Peyer's patch (tissue), 4 donors: ENCODE results near the gene SGO2. TPM values are rescaled to one million over a fixed set of nuclear protein-coding genes. Genes with fewer than 3 reads are reported as not detected.

ENCODE experiments used
- DNase-seq, 3 donors: peaks; one replicate each; pipeline ENCODE4 v3.0.0-alpha.2; 2017 to 2019
- H3K27ac ChIP-seq, 4 donors: fragments of 200-600 bp; sonication (generic); one replicate each; pipeline ENCODE4 v1.5.1; 2016 to 2019
- H3K27me3 ChIP-seq, 2 donors: fragments of 200-600 bp; sonication (generic); one replicate each; pipeline ENCODE4 v1.5.1; 2019
- H3K36me3 ChIP-seq, 3 donors: fragments of 200-600 bp; sonication (generic); one replicate each; pipeline ENCODE4 v1.5.1; 2016 to 2019
- H3K4me1 ChIP-seq, 4 donors: fragments of 200-600 bp; sonication (generic); one replicate each; pipeline ENCODE4 v1.5.1; 2016 to 2019
- H3K4me3 ChIP-seq, 4 donors: fragments of 200-600 bp; sonication (generic); 1 replicate in 3 of 4; 2 replicates in 1 of 4; pipeline ENCODE4 v1.5.1; 2016 to 2019; ENCODE audit warnings: mild to moderate bottlenecking in 1 of 4
- H3K9me3 ChIP-seq, 4 donors: fragments of 200-600 bp; sonication (generic); one replicate each; pipeline ENCODE4 v1.5.1; 2016 to 2019; ENCODE audit warnings: mild to moderate bottlenecking in 1 of 4
- CTCF ChIP-seq, 6 experiments: fragments of 450-650 bp in 4 of 6; fragments of 200-600 bp in 2 of 6; sonication (generic) in 1 of 6; IDR thresholded peaks; one replicate each; pipeline ENCODE4 v1.5.1; 2017 to 2019; ENCODE audit warnings: antibody characterized with exemption in 6 of 6, mild to moderate bottlenecking in 3 of 6, moderate library complexity in 1 of 6
- POLR2A ChIP-seq, 2 donors: fragments of 450-650 bp; IDR thresholded peaks; one replicate each; pipeline ENCODE4 v1.5.1; 2017; ENCODE audit warnings: antibody characterized with exemption in 2 of 2, mild to moderate bottlenecking in 2 of 2, moderate library complexity in 2 of 2
- total RNA-seq, 4 donors: library from RNA; depleted of rRNA; stranded (reverse); fragments of >200 nt; gene quantifications; one replicate each; pipeline ENCODE4 v1.1.0, GENCODE V29; 2016

SGO2 gene
- total RNA-seq, 4 donors from 2014 or later, result 2.5 to 10.0 (median 6.7) TPM

- no peak for TF ChIP-seq CTCF (IDR thresholded peaks at IDR 0.05)
- TF ChIP-seq POLR2A (IDR thresholded peaks at IDR 0.05), result no peak
- Histone ChIP-seq H3K27ac (no peak overlapping the region), H3K4me3 (no peak overlapping the region), H3K4me1 (no peaks in the 10 kb centered on the region), H3K27me3 (no peaks in the 10 kb centered on the region), H3K9me3 (no peaks in the 10 kb centered on the region), H3K36me3 (no peaks in the 10 kb centered on the region)
- DNase-seq, result no peak
These were observed 69.9 kb downstream of the SGO2 start for GRCh38 chr2:200595913-200596312.

GRCh38 chr2:200596774-200597570 lies 71.0 kb downstream of the SGO2 start:
- TF ChIP-seq CTCF (IDR thresholded peaks at IDR 0.05), result no peak
- TF ChIP-seq POLR2A (IDR thresholded peaks at IDR 0.05), result no peak
- DNase-seq, result no peak
- Histone ChIP-seq H3K36me3 (no peaks in the 10 kb centered on the region), H3K27ac (no peak overlapping the region), H3K4me3 (no peak overlapping the region), H3K4me1 (no peaks in the 10 kb centered on the region), H3K9me3 (no peaks in the 10 kb centered on the region), H3K27me3 (no peaks in the 10 kb centered on the region)

GRCh38 chr2:200599206-200599605 lies 73.2 kb downstream of the SGO2 start:
- no peaks in the 10 kb centered on the region for H3K9me3 ChIP-seq
- H3K4me1 ChIP-seq, result no peaks in the 10 kb centered on the region
- DNase-seq, result no peak
- no peak overlapping the region for H3K27ac ChIP-seq
- H3K36me3 ChIP-seq, result no peaks in the 10 kb centered on the region
- no peaks in the 10 kb centered on the region for H3K27me3 ChIP-seq
- H3K4me3 ChIP-seq, result no peak overlapping the region
- no peak for TF ChIP-seq POLR2A (IDR thresholded peaks at IDR 0.05)

GRCh38 chr2:200600549-200601225 lies 74.7 kb downstream of the SGO2 start:
- DNase-seq, result no peak
- no peak overlapping the region for H3K27ac ChIP-seq
- no peaks in the 10 kb centered on the region for H3K27me3 ChIP-seq
- H3K9me3 ChIP-seq, result no peaks in the 10 kb centered on the region
- H3K4me1 ChIP-seq, result no peaks in the 10 kb centered on the region
- H3K4me3 ChIP-seq, result no peak overlapping the region
- no peaks in the 10 kb centered on the region for H3K36me3 ChIP-seq
- no peak for TF ChIP-seq CTCF (IDR thresholded peaks at IDR 0.05)
- no peak for TF ChIP-seq POLR2A (IDR thresholded peaks at IDR 0.05)

GRCh38 chr2:200602584-200602983 lies 76.6 kb downstream of the SGO2 start:
- no peak for DNase-seq
- Histone ChIP-seq H3K36me3 (no peaks in the 10 kb centered on the region), H3K4me3 (no peak overlapping the region), H3K27ac (no peak overlapping the region), H3K27me3 (no peaks in the 10 kb centered on the region), H3K9me3 (no peaks in the 10 kb centered on the region), H3K4me1 (no peaks in the 10 kb centered on the region)
- TF ChIP-seq CTCF (IDR thresholded peaks at IDR 0.05) (no peak), POLR2A (IDR thresholded peaks at IDR 0.05) (no peak)

- TF ChIP-seq POLR2A (IDR thresholded peaks at IDR 0.05) (no peak), CTCF (IDR thresholded peaks at IDR 0.05) (no peak)
- Histone ChIP-seq H3K36me3 (no peaks in the 10 kb centered on the region), H3K9me3 (no peaks in the 10 kb centered on the region), H3K27me3 (no peaks in the 10 kb centered on the region), H3K4me3 (no peak overlapping the region), H3K27ac (no peak overlapping the region), H3K4me1 (no peaks in the 10 kb centered on the region)
- no peak for DNase-seq
These were observed 78.0 kb downstream of the SGO2 start for GRCh38 chr2:200603972-200604371.
